ENCODE data around the gene OPA1. TPM values are rescaled to one million over a fixed set of nuclear protein-coding genes. Genes with fewer than 3 reads are reported as not detected.

Gene OPA1
- total and polyA plus RNA-seq, 2 of the 13 experiments (the other 11 are each of a cell fraction or from before 2014, with no cell fraction given), result 26.7 to 78.5 TPM

GRCh38 chr3:193711523-193711963 lies 118.5 kb downstream of the OPA1 start (continued):
- TF ChIP-seq ZNF407 (CRISPR knock-in tag; IDR thresholded peaks at IDR 0.05; ENCODE audit: not compliant biosample characterization) (no peak), RXRA (CRISPR knock-in tag; IDR thresholded peaks at IDR 0.05) (peak; percentile 98), ZNF414 (CRISPR knock-in tag; IDR thresholded peaks at IDR 0.05) (no peak), SMAD1 (CRISPR knock-in tag; IDR thresholded peaks at IDR 0.05; ENCODE audit: borderline replicate concordance, low read depth) (no peak), TMF1 (CRISPR knock-in tag; IDR thresholded peaks at IDR 0.05; ENCODE audit: low read depth) (no peak), ZNF691 (CRISPR knock-in tag; IDR thresholded peaks at IDR 0.05; ENCODE audit: borderline replicate concordance, low read depth) (no peak), MTA1 (CRISPR knock-in tag; IDR thresholded peaks at IDR 0.05; ENCODE audit: borderline replicate concordance) (peak; percentile 85), ZNF589 (CRISPR knock-in tag; conservative IDR thresholded peaks at IDR 0.05) (no peak), RCOR2 (CRISPR knock-in tag; IDR thresholded peaks at IDR 0.05) (no peak; the same call in 1 of the 2 replicates), ZNF740 (CRISPR knock-in tag; IDR thresholded peaks at IDR 0.05) (no peak), ATAD3A (CRISPR knock-in tag; IDR thresholded peaks at IDR 0.05) (no peak), NBN (conservative IDR thresholded peaks at IDR 0.05) (no peak), ZNF274 (CRISPR knock-in tag; IDR thresholded peaks at IDR 0.05) (no peak), PRMT3 (CRISPR knock-in tag; IDR thresholded peaks at IDR 0.05; ENCODE audit: borderline replicate concordance, low read depth) (no peak; the same call in 1 of the 2 replicates), ZNF235 (CRISPR knock-in tag; IDR thresholded peaks at IDR 0.05; ENCODE audit: borderline replicate concordance) (peak; percentile 67; the same call in 1 of the 2 replicates), NCOA5 (CRISPR knock-in tag; IDR thresholded peaks at IDR 0.05) (no peak), ZKSCAN8 (CRISPR knock-in tag; IDR thresholded peaks at IDR 0.05; ENCODE audit: borderline replicate concordance) (no peak; the same call in 1 of the 2 replicates), REPIN1 (CRISPR knock-in tag; IDR thresholded peaks at IDR 0.05; ENCODE audit: borderline replicate concordance, low read depth) (no peak), KMT2A (CRISPR knock-in tag; IDR thresholded peaks at IDR 0.05) (no peak), ZFYVE20 (CRISPR knock-in tag; IDR thresholded peaks at IDR 0.05; ENCODE audit: borderline replicate concordance, low read depth) (no peak), THYN1 (CRISPR knock-in tag; IDR thresholded peaks at IDR 0.05; ENCODE audit: borderline replicate concordance, low read depth) (no peak)
